DMS153 (cell line): Measurements from ENCODE around the gene MS4A6A.
"Not testable (repeated sequence)": the region's sequence is repeated elsewhere in the genome, so short reads cannot be mapped to it uniquely, and the experiment has no call there.

Experiments used
- DNase-seq: peaks from one replicate; lab custom pipeline; 2025; lab: John Stamatoyannopoulos, UW

Gene MS4A6A, protein sequence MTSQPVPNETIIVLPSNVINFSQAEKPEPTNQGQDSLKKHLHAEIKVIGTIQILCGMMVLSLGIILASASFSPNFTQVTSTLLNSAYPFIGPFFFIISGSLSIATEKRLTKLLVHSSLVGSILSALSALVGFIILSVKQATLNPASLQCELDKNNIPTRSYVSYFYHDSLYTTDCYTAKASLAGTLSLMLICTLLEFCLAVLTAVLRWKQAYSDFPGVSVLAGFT

DNA sequence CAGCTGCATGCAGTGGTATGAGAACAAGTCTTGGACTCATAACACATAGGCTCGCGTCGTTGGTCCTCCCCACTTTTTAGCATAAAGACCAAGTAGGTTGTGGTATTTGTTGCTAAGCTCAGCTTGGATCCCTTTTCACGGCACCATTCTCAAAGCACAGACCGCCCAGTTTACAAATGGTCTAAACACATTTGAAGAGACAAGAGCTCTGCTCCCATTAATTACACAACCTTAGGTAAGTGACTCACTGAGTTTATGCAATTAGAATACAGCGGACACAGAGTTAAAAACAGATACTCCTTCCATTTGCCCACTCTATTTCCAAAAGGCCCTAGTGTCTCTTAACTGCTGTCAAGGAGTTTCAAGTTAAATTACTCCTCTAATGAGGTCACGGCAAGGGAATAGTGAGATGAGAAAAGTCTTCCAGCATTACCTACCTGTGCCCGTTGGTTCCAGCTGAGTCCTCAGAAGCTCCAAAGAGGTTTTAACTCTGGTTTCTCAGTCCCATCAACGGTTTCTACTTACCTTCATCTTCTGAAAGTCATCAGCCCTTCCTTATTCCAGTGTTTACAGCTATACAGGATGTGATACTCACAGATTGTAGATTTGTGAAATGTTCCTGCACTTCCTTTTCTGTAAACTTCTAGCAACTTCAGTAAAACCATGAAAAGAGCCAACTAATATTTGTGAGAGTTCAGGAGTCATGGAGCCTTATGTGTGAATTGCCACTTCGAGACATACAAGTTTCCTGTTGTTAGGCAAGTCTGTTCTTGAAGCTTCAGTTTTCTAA lies at the start of gene MS4A6A:
TSS of gene MS4A6A (minus strand) at position 543 of the 790 bp plus-strand sequence. CDS start 1,356 bp downstream, outside the sequence.
- no peak for DNase-seq

DNA sequence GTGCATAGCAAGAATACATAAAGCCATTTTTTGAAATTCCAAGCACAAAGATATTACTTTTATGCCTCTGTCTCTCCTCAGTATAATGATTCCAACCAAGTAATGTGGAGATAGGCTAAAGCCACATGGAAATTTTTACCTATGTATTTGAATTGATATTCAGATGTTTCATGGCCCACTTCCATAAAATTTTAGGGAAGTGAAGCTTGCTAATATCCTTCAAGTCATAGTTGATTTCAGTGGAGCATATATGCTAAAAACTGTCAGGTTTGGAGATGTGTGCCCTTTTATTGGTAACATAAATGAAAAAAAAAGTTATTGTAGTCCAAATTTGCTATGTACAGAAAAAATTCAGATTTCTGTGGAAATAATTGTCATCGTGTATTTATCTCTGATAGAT lies 47.8 kb upstream of the MS4A6A start:
- DNase-seq = no peak

DNA sequence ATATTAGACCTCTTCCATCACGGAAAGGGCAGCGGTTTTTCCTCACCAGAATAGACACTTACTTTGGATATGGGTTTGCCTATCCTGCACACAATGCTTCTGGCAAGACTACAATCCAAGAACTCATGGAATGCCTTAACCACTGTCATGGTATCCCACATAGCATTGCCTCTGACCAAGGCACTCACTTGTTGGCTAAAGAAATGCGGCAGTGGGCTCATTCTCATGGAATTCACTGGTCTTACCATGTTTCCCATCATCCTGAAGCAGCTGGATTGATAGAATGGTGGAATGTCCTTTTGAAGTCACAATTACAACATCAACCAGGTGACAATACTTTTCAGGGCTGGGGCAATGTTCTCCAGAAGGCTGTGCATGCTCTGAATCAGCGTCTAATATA lies 39.3 kb upstream of the MS4A6A start:
- DNase-seq = no peak

DNA sequence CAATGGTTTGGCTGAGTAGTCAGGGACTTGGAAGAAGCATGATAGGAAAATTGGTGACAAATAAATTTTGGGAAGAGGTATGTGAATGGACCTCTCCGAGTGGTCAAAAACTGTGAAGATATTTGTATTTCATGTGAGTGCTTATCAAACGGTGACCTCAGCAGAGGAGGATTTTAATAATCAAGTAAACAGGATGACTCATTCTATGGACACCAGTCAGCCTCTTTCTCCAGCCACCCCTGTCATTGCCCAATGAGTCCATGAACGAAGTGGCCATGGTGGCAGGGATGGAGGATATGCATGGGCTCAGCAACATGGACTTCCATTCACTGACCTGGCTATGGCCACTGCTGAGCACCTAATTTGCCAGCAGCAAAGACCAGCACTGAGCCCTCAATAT lies 38.8 kb upstream of the MS4A6A start:
- no peak for DNase-seq

DNA sequence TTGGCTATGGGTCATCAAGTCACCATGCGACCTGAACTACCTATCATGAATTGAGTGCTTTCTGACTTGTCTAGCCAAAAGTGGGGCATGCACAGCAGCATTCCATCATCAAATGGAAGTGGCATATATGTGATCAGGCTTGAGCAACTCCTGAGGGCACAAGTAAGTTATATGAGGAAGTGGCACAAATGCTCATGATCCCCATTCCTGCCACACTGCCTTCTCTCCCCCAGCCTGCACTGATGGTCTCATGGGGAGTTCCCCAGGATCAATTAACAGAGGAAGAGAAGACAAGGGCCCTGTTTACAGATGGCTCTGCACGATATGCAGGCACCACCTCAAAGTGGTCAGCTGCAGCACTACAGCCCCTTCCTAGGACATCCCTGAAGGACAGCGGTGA lies 38.3 kb upstream of the MS4A6A start:
- no peak for DNase-seq

DNA sequence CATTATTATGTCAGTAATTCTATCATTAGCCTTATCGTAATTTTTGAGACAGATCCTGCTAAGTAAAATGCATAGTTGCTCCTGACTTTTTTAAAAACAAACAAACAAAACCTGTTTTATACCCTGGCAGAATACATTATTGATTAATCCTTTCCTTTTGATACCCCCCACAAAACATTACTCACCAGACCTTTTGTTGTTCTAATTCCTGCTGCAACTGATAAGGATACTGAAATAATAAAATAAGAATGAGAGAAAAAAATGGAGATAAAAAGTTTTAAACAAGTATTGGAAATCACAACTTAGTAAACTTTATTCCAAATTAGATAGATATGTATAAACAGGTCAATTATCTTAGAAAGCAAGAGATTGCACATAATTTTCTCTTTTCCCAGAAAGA lies 31.5 kb upstream of the MS4A6A start:
- no peak for DNase-seq

DNA sequence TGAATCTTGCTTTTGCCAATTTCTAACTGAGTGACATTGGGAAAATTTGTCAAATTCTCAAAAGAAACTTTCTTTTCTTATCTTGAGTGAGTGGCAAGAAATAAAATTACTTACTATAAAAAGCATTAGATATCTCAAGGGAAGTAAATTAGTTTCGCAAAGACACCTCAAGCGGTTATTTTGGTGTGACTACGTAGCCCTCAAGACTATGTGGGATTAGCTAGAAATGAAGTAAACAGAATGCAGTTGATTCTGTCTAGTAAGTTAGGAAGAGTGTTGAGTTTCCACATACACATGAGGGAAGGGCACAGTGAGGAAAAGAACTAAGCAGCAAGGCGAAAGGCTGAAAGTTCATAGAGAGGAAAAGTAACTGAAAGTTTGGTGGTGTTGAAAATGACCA lies 28.3 kb upstream of the MS4A6A start:
- no peak for DNase-seq

DNA sequence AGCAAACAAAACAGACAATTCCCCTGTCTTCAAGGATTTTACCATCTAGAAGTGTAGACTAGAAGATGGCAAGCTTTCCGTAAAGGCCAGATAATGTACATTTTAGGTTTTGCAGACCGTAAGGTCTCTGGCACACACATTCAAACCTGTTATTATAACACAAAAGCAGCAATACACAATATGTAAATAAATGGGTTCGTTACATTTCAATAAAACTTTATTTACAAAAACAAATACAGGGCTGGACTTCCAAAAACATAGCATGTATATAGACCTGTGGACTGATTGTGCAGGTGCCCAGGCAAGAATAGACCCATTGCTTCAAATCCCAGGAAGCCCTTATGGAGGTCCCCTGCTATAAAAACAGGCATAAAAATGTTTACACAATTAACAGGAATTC lies 27.1 kb upstream of the MS4A6A start:
- no peak for DNase-seq

DNA sequence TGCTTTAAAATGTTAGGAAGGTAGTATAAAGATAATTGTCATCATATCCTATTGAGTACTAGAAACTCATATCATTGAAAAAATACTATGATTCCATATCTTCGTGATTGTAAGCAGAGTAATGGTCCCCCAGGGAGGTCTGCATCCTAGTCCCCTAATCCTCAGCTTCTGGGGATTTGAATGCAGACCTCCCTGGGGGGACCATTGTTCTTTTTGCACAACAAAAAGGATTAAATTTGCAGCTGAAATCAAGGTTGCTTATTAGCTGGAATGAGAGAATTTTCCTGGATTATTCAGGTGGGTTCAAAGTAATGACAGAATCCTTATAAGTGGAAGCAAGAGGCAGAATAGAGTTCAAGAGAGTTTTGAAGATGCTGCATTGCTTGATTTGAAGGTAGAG lies 26.1 kb upstream of the MS4A6A start:
- DNase-seq = no peak

DNA sequence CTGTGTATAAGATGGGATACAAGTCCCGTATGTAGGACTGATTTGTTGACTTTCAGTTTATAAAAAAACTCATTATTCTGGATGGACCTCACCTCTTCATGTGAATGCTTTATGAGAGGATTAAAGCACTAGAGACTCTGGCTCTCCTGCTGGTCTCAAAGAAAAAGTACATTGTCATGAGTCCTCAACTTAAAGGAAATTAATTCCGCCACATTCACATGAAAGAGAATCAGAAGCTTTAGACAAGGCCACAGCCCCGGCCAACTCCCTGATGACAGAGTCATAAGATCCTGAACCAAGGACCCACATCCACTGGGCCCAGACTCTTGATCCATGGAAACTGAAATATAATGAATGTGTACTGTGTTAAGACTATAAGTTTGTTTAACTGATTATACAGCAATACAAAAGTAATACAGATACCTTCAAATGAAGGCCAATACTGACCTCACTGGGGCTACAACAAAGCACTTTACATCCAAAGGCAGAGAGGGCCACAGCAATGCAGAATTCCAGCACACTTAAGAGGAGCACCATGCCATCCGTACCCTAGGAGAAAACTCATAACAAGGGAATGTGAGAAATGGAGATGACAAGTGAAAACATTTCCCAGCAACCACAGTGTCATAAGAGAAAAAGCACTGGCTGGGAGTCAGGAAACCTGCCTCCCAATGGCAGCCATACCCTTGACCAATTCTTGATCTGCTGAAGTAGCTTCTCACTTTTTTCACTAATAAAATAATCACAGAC lies 25.4 kb upstream of the MS4A6A start:
- no peak for DNase-seq

DNA sequence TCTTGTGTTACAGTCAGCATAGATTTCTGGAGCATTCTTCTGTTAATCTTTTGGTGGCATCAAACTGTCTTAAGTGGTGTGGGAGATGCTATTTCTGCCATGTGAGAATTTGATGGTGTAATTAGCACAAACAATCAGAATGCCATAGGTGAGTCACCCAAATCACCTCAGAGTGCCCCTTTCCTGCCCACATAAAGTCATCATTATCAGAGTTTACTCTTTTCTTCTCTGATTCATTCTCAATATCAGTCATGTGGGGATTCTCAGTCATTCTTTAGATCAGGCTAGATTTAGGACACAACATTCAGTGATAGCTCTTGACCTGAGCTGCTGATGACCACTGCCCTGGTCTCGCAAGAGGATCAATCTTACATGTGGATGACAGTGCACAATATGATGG lies 23.7 kb upstream of the MS4A6A start:
- DNase-seq = no peak

DNA sequence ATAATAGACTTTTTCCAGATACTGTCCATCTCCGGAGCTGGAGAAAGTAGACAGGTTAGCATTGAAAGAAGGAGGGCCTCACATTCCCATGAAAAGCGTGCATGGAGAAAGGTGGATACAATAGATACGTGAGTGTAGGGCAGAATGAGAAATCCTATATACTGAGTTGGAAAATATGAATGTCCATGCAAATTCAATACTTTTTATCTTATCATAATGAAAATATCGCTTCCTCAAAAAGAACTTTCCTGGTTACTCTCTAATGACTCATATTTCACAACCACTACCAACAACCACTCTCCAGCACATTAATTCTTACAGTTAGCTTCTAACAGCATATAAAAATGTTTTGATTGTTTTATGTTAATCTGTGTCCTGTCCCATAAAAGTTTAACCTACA lies 22.0 kb upstream of the MS4A6A start:
- no peak for DNase-seq

DNA sequence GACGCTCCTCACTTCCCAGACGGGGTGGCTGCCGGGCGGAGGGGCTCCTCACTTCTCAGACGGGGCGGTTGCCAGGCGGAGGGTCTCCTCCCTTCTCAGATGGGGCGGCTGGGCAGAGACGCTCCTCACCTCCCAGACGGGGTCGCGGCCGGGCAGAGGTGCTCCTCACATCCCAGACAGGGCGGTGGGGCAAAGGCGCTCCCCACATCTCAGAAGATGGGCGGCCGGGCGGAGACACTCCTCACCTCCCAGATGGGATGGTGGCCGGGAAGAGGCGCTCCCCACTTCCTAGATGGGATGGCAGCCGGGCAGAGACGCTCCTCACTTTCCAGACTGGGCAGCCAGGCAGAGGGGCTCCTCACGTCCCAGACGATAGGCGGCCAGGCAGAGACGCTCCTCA lies 18.5 kb upstream of the MS4A6A start:
- not testable (repeated sequence) for DNase-seq

DNA sequence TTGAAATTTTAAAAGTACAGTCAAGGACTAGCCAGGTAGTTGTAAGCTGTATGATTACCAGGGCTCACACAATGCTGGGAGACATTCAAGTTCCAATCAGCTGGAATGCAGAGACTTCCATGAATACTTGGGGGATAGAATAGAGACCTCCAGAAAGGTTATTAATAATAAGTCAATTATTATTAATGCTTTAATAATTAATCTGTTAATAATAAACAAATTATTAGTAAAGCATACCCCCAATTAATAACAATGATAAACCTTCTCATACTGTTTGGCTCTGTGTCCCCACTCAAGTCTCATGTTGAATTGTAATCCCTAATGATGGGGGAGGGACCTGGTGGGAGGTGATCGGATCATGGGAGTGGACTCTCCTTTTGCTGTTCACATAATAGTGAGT lies 14.6 kb upstream of the MS4A6A start:
- DNase-seq = no peak

DNA sequence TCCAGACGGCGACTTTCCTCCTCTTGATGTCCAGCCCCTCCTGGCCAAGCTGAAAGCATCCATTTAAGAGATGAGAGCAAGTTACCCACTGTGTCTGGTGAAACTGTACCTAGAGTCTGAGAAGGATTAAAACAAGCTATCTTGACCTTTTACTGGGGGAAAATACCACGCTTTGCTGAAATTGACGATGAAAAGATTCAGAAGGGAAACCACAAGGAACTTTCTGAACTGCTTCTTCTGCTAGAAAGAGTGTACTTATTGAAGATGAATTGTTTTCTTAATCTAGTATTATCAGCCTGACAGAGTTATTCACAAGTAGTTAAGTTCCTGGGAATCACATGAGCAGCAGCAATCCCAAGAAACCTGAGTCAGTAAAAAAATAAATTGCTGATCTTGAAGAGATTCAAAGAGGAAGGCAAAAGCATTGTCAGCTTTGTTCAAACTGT lies 13.1 kb upstream of the MS4A6A start:
- no peak for DNase-seq

DNA sequence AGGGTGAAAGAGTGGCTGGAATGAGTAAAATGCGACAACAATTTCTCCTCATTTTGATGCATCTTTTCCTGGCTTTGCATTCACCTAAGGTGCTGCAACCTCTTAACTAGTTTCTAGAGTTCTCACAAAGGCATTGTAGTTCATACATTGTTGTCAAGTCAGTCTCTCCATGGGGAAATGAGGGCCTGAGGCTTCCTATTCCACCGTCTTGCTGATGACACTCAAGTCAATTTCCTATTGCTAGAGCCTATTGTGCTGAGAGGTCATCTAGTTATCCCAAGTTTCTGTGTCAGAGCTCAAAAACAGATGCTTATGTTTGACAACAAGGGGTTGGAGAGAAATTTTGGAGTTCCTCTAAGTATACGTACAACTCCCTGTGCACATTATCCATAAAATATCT lies 11.6 kb upstream of the MS4A6A start:
- DNase-seq = no peak

DNA sequence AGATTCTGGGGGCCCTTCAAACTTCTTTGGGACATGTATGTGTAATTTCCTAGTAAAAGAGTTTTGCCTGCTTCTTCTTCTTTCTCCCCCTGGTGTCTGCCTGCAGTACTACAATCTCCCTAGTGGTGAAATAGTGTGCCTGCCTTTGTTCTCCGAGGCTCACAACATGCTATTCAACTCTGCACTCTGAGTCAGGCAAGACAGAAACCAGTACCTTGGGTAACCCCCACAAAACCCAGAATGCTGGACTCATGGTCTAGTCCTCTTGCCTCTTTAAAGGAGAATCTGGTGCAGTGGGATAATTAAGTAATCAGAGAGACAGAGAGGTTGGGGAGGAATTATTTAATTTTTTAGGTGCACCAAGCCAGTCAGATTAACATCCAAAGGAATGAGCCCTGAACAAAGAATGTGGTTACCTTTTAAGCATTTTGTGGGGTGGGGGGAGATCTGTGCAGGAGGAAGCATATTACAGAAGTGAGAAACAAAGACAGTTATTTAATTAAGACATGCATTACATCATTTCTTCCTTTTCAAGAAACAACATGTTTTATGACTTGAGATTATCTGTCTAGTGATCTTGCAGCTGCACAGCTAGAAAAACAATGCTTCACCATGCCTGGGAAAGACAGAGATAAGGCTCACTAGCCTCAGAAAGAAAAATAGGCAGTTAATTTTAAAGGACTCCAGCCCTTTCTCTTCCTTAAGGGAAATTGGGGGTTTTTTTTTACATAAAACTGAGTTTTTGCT lies 11.0 kb upstream of the MS4A6A start:
- DNase-seq = no peak

DNA sequence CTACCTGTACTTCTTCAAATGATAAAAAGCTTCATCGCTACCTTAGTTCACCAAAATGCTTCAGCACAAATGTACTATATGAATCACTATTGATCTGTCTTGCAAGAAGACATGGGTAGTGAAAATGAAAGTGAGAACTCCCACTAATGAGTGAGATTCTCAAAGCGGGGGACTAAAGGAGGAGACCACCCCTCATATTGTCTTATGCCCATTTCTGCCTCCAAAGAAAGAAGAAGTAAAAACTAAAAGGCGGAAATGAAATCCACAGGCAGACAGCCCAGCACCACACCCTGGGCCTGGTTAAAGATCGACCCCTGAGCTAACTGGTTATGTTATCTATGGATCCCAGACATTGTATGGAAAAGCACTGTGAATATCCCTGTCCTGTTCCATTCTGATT lies 9.7 kb upstream of the MS4A6A start:
- DNase-seq = not testable (repeated sequence)

DNA sequence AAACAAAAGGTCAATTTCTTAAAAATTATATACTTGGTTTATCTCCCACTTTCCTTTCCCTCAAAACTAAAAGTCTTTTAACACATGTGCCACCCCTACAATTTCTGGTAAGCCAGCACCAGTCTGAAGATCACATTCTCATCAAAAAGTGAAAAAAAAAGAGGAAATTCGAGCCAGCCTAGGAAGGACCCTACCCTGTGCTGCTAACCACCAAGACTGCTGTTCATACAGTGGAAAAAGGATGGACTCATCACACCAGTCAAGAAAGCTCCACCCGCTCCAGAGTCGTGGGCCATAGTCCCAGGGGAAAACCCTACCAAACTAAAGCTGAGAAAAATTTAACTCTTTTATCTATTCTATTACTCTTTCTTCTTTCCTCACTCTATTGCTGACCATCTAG lies 5.6 kb upstream of the MS4A6A start:
- not testable (repeated sequence) for DNase-seq

DNA sequence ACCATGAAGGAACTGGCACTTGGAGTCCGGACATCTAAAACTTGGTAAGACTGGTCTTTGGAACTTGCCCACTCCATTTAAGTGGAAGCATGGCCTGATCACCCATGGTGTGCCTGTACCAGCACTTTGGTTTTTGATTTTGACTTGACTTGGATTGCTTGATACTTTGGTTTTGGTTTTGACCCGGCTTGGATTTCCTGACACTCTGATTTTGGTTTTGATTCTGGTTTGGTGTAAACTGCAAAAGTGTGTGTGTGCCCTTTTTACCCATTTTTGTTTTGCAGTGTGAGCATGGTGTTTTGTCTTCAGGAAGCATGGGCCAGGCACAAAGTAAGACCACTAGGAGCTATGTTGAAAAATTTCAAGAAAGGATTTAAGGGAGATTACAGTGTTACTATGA lies 3.2 kb upstream of the MS4A6A start:
- DNase-seq = not testable (repeated sequence)

DNA sequence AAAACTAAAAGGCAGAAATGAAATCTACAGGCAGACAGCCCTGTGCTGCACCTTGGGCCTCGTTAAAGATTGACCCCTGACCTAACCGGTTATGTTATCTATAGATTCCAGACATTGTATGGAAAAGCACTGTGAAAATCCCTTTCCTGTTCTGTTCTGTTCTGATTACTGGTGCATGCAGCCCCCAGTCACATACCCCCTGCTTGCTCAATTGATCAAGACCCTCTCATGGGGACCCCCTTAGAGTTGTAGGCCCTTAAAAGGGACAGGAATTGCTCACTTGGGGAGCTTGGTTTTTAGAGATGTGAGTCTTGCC lies 2.6 kb upstream of the MS4A6A start:
- not testable (repeated sequence) for DNase-seq

DNA sequence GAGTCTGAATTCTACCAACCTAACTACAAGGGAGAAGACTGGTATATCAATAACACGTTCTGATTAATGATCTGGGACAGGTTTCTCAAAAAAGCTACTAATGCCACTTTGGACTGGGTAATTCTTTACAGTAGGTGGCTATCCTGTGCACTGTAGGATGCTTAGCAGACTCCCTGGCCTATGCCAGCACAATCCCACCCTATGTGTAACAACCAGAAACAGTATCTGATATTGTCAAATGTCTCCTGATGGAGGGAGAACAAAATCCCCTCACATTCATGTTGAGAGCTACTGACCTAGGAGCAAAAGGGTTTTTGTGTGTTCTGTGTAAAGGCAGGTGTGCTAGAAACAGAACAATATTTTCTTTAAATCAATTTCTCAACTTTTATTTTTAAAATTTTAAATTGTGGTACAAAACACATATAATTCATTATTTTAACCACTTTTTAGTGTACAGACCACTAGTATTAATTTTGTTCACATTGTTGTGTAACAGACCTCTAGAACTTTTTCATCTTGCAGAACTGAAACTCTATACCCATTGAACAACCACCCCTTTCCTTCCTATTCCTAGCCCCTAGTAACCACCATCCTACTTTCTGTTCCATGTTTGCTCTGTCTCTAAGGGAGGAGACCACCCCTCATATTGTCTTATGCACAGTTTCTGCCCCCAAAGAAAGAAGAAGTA lies 2.1 kb upstream of the MS4A6A start:
- DNase-seq = no peak
